ENCODE data around the gene WDTC1.

WDTC1 gene

DNA sequence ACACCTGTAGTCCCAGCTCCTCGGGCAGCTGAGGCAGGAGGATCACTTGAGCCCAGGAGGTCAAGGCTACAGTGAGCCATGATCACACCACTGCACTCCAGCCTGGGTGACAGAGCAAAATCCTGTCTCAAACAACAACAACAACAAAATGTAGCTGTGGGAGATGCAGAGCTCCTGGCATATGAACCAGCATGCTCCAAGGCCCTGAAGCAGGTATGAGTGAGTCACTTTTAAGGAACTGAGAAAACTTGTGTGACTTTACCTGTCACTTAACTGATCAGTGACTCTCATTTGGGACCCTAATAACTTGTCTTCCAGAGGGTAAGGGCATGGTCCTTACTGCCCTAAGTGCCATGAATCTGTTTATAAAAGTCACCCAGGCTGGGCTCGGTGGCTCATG, 68.2 kb downstream of the WDTC1 start:
- no peak for DNase-seq

DNA sequence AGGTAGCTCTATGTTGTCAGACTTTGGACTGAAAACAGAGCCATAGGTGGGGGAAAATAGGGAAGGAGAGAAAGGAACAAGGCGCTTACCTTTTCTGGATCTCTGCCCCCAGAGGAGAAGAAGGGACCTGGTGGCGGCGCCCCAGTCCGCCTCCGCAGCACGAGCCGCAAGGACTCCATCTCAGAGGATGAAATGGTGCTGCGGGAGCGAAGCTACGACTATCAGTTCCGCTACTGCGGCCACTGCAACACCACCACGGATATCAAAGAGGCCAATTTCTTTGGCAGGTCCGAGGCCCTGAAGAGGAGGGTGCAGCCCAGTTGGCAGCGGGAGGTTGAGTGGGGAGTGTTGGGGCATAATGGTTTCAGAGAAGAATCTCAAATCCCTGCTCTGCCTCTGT, 69.1 kb downstream of the WDTC1 start:
- no peak for DNase-seq

DNA sequence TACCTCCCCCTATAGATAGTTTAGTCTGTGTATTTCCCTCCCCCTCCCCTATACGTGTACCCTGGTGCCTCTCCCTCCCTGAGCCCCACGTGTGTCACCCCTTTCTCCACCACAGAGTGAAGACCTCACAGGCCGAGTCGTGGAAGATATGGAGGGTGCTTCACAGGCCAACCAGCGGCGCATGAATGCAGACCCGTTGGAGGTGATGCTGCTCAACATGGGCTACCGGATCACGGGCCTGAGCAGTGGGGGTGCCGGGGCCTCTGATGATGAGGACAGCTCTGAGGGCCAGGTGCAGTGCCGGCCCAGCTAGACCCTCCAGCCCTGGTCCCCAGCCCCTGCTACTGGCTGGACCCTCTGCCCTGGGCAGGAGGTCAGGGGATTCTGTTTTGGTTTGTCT, 71.6 kb downstream of the WDTC1 start:
- no peak for DNase-seq

DNA sequence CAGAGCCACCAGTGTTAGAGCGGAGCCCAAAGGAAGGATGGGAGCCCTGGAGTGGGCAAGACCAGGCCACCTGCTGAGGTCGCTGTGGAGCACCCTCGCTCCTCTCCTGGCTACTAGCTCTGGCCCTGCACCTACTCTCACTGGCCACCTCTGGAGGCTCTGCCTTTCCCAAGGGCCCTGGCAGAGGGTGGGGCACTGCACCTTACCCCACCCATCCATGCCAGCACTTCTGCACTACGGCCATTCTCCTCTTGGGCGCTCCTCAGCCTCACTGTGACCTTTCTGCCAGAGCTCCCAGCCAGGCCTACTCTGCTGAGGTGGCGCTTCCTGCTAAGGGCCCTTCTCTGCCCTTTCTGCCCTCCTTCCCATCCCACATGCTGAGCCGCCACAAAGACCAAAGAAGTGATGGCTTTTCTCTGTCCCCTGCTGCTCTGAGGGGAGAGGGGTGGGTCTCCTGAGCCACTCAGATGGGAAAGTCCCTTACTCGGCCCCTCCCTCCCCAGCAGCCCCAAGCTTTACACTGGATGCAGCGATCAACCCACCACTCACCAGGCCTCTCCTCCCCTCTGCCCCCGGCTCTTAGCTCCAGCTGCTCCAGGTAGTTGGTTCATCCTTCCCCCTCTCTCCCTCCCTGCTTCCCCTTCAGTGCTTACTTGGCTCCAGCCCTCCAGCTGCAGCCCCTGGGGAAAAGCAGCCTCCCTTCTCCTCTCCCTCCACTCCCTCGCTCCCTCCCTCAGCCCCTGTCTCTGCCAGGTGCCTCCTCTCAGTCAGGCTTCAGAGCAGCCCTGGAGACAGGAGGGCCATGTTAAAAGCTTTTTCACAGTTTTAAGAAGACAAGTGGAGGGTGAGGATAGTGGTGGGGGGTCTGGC, 72.7 kb downstream of the WDTC1 start:
- DNase-seq = no peak

- DNase-seq = no peak
Measured at GRCh38 chr1:27307874-27308598, 73.6 kb downstream of the WDTC1 start.

DNA sequence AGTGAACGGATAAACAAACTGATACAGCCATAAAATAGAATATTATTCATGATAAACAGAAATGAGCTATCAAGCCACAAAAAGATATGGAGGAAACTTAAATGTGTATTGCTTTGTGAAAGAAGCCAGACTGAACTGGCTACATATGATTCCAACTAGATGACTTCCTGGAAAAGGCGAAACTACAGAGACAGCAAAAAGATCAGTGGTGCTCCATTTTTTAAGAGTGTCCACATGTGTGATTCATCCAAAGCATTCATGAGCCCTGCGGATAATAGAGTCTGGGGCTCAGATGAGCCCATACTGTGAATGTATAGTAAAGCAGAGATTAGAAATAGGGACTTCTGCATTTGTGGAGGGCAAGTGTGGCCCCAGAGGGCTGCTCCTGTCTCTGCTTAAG, 79.7 kb downstream of the WDTC1 start:
- no peak for DNase-seq

GRCh38 chr1:27314737-27315136, 80.3 kb downstream of the WDTC1 start:
- no peak for DNase-seq

GRCh38 chr1:27316860-27317259, 82.4 kb downstream of the WDTC1 start:
- no peak for DNase-seq

DNA sequence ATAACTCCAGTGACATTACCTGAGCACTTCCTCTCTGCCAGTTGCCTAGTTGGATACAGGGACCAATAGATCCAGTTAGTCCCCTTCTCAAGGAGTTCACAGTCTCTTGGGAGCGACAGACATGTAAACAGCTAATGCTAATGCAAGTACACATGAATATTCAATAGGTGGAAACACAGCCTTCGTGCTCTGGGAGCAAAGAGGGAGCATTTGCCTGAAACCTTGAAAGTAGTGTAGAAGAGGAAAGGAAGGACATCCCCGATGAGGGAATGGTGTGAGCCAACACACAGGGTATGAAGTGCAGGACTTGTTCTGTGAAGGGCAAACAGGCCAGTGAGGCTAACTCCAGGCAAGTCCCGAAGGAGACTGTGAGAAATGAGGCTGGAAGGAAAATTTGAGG, 83.7 kb downstream of the WDTC1 start:
- no peak for DNase-seq

DNA sequence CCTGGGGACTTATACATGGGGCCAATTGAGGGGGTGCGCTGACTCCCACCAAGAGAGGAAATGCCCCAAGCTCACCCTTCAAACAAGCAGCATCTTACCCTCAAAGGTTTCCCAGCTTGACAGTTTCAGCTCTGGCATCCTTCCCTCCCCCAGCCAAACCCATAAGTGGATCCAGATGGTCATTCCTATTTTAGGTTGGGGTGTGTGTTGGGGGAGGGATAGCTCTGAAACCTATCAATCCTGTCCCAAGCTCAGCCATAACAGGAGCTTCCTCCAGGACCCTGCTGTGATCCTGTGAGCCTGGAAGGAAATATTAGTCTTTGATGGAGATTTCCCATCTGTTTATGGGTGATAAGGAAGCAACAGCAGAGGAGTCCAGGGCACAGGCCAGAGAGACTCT, 84.2 kb downstream of the WDTC1 start:
- DNase-seq = no peak

GRCh38 chr1:27321813-27322568, 87.6 kb downstream of the WDTC1 start, which contains the start of gene TMEM222:
TMEM222 (plus strand) TSS chr1:27322163; CDS start chr1:27322198, 35 bp downstream.
- peak; percentile 99 for DNase-seq

DNA sequence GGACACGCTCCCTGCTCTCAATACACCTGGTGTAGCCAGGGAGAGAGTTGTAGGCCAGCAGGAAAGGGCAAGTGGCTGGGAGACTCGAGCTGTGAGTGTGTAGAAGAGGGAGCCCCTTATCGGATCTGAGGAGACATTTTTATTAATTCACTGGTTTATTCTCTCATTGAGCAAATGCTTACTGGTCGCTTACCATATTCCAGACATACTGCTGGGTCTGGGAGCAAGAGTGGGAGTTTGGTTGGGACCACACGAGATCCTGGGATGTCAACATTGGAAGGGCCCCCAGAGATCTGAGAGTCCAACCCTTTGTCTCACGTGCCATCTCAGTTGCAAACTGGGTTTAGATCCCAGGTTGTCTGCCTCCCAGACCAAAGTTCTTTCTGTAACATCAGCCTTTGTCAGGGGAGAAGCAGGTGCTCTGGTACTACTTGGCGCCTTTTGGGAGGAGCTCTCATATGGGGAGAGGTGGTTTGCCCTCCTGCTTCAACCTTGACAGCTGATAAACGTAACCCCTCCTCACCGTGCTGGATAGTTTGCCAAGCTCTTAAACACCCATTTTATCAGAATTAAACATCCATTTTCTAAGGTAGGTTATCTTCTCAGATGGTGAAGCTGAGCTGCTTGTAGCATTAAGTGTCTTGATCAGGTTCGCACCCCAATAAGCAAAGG, 88.3 kb downstream of the WDTC1 start:
- DNase-seq = no peak

GRCh38 chr1:27325286-27325685, 90.9 kb downstream of the WDTC1 start:
- DNase-seq = no peak

DNA sequence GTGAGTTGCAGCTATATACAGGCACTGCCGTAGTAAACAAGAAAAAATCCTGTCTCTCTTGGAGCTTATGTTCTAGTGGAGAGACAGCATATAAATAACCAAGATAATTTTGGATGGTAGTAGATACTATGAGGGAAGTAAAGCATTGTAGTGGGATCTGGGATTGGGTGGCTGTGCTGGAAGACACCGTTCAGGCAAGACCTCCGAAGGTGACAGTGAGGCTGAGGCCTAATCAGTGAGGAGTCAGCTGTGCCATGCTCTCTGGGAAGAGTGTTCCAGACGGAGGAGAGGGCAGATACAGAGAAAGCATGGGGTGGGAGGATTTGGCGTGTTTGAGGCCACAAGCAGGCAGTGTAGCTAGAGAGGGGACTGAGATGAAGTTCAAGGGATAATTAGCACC, 93.5 kb downstream of the WDTC1 start:
- DNase-seq = no peak

DNA sequence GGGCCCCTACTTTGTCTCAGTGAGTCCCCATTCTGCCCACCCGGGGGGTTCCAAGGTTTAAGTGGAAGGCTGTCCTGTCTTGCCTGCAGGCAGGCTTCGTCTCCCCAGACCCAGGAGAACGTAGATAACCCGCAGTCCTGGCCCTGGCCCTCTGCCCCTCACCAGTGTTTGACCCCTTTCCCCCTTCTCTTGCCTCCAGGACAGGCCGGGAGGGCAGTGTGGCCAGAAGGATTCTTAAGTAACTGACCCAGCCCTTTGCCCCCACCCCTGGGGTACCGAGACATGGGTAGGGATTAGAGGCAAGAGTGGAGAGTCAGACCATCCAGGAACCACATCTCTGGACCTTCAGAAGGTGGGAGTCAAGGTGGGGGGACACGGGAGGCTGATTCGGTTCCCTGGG, 96.4 kb downstream of the WDTC1 start:
- no peak for DNase-seq

DNA sequence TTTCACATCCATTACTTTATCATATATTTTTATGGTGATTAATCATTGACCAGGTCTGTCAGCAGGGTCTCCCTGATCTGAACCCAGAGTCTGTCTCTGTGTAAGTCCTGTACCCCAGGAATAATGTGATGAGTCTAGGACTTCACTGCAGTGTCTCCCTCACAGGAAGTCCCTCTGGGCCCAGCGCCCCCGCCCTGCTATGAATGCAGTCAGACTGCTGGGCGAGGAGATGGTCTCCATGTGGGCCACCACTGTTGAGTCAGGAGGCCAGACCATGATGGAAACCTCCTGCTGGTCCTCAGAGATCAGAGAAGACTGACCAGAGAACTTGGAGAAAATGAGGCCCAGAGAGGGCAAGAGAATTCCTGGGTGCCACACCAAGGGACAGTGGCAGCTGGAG, 97.0 kb downstream of the WDTC1 start:
- no peak for DNase-seq

- DNase-seq = no peak
Measured at GRCh38 chr1:27331922-27332321, 97.5 kb downstream of the WDTC1 start.

DNA sequence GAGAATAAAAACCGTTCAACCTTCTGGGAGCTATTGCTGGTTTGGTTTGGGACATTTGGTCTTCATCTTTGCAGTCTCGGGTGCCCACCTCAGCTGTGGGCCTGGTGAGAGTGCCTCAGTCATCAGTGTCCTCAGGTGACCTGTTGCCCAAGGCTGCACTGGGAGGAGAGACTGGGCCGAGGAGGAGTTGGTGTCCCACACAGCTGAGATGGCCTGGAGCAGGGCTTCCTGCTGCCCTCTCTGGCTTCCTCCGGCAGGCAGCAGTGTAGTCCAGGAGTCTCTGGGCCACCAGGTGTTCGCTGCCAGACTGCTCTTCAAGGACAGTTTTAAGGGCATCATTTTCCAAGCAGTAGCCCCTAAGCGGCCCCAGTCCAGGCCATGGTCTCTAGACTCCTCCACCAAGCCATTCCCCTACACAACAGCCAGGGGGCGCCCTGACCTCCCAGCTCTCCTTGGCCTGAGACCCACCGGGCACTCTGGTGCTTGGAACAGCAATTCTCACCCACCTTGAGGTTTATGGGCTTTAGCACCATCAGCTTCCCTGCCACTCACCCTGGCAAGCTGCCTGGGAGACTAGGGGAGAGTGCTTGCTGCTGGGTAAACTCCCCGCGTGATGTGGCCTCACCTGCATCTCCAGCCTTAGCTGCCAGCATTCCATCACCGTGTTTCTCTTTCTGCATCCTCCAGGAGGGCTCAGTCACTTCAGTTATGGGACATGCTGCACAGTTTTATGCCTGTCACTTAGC, 98.3 kb downstream of the WDTC1 start:
- peak; percentile 85 for DNase-seq

- DNase-seq = no peak
Measured at GRCh38 chr1:27333717-27334279, 99.4 kb downstream of the WDTC1 start.

DNA sequence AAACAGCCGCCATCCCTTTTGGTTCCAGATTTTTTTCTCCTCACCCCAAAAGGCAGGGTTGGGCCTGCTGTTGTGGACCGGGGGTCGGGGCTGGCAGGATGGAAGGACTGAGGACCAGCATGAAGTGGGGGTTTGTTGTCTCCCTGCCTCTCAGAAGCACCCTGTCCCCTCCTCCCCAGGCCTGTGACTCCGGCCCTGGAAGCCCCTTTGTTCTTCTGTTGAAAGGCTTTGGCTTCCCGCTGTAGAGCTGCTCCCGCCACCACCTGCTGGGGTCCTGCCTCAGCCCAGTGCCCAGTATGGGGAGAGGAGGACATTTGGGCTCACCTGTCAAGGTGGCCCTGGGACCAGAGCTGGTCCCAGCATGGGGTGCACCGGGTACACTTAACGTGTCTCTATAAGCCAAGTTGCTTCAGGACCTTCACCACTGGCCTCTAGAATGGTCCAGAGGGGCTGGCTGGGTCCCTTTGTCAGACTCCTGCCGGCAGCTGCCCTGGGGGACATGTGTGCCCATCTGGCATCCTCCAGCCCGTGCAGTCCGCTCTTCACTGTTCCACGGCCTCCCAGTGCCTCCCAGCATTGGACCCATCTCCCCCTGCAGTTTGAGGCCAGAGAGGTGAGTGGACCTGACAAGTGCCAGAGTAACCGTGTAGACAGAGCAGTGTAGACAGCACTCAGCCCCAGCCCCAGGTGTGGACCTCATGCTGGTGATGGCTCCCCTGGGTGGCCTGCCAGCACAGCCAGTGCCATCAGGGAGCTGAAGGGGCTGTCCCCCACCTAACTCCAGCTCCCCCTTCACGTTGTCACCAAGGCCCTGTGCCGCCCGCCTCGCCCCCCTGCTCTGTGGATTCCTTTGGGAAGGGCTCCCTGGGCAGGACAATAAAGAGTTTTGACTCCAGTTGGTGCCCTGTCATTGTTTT, 101.3 kb downstream of the WDTC1 start:
- no peak for DNase-seq

DNA sequence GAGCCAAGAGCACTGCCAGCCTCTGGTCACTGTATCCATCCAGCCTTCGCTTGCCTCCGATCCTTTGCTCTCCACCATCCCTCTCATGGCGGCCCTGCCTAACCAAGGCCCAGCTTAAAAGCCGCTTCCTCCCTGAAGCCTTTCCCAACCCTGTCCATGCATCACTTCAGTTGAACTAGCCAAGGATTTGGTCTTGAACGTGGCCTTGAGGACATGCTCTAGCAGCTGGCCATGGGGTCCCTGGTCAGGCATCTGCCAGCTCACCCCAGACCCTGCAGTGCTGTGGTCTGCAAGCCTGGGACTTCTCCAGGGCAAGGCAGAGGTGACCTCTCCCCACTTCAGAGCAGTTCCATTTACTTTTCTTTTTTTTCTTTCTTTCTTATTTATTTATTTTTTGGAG, 102.3 kb downstream of the WDTC1 start:
- DNase-seq = no peak
